WI38 (cell line): Measurements from ENCODE around the gene OR5K4.

ENCODE experiments used
- H3K4me3 ChIP-seq: 2 replicates; pipeline ENCODE4 v1.5.1; 2011; ENCODE audit warnings: low read depth, mild to moderate bottlenecking, control low read depth, low read length
- TF ChIP-seq, protein P1 (sequence below): IDR thresholded peaks from 2 replicates; pipeline ENCODE4 v1.5.1; 2012; ENCODE audit warnings: low read depth, mild to moderate bottlenecking, control low read depth, low read length

OR5K4 gene

DNA sequence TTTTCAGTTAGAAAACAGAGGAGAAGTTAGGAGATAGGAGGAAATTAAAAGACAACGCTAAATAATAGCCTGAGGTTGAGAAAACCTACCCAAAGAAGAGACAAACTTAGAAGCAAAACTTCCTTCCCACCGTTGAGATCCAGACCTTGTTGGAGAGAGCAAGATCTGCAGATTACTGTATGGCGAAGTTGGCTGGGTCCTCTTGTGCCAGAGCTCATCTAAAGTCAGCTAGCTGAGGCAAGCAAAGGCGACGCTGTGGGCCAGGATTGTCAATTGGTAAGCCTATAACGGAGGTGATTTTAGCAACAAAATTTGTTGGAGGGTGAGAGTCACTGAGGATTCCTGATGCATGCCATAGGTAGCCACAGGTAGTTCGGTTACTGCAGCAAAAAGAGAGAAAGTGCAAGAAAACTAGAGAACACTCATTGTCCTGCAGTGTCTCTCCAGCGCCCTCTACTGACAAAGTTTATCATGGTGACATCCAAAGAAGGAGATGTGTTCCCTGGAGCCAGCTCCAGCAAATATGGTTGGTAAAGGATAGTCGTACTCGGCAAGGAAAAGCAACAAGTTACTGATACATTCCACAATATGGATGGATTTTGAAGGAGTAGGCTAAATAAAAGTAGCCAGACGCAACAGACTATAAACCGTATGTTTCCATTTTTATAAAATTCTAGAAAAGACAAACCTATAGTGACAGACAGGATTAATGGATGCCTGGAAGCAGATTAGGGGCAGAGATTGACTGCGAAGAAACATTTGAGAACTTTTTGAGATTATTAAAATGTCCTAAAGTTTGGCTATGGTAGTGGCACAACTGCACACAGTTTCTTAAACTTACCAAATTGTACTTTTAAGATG lies 9.8 kb upstream of the OR5K4 start:
- TF ChIP-seq, protein P1, sequence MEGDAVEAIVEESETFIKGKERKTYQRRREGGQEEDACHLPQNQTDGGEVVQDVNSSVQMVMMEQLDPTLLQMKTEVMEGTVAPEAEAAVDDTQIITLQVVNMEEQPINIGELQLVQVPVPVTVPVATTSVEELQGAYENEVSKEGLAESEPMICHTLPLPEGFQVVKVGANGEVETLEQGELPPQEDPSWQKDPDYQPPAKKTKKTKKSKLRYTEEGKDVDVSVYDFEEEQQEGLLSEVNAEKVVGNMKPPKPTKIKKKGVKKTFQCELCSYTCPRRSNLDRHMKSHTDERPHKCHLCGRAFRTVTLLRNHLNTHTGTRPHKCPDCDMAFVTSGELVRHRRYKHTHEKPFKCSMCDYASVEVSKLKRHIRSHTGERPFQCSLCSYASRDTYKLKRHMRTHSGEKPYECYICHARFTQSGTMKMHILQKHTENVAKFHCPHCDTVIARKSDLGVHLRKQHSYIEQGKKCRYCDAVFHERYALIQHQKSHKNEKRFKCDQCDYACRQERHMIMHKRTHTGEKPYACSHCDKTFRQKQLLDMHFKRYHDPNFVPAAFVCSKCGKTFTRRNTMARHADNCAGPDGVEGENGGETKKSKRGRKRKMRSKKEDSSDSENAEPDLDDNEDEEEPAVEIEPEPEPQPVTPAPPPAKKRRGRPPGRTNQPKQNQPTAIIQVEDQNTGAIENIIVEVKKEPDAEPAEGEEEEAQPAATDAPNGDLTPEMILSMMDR: peak; percentile 50
- H3K4me3 ChIP-seq: no peak overlapping the region

DNA sequence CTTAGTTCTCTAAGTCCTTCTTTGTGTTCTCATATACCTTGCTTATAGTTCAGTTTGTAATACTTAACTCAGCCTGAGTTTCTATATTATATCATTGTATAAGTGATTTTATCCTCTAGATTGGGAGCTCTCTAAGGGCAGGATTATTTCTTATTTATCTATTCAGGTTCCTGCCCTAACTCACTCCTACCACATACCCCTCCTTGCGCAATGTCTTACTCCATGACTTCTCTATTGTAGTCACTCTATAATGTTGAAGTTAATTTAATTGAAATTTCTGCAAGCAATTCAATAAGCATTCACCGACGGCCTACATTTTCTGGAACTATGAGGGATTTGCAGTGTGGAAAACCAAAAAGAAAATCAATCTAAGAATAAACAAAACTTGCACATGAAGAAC lies 3.6 kb upstream of the OR5K4 start:
- TF ChIP-seq, protein P1: no peak

DNA sequence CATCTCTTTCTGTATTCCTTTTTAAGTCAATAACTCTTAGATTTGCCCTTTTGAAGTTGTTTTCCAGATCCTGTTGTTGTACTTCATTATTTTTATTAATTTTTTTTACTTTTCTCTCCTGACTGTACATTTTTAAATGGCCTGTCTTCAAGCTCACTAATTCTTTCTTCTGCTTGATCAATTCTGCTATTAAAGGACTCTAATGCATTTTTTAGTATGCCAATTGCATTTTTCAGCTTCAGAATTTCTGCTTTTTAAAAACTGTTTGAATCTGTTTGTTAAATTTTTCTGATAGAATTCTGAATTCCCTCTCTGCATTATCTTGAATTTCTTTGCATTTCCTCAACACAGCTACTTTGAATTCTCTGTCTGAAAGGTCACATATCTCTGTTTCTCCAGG lies 5.6 kb downstream of the OR5K4 start:
- TF ChIP-seq, protein P1: no peak
- no peak overlapping the region for H3K4me3 ChIP-seq

More for the DNA sequence above, 3.6 kb upstream of the OR5K4 start:
- H3K4me3 ChIP-seq: no peak overlapping the region

DNA sequence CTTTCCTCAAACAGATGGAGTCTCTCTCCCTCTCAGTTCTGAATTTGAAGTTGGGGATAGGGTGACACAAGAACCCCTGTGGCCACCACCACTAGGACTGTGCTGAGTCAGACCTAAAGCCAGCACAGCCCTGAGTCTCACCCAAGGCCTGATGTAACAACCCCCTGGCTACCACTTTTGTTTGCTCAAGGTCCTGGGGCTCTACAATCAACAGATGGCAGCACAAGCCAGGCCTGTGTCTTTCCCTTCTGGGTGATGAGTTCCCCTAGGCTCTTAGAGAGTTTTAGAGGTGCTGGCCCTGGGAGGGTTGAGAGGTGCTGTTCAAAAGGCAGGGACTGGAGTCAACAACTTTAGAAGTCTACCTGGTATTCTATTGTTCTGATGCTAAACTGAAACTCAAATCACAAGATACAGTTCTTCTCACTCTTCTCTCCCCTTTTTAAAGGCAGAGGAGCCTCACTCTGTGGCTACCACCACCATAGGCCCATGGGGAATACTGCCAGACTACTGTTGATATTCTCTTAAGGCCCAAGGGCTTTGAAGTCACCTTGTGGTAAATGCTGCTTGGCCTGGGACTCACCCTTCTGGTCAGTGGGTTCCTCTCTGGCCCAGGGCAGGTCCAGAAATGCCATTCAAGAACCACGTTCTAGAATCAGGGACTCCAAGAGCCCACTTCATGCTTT lies 6.5 kb downstream of the OR5K4 start:
- no peak overlapping the region for H3K4me3 ChIP-seq
- TF ChIP-seq, protein P1: no peak

DNA sequence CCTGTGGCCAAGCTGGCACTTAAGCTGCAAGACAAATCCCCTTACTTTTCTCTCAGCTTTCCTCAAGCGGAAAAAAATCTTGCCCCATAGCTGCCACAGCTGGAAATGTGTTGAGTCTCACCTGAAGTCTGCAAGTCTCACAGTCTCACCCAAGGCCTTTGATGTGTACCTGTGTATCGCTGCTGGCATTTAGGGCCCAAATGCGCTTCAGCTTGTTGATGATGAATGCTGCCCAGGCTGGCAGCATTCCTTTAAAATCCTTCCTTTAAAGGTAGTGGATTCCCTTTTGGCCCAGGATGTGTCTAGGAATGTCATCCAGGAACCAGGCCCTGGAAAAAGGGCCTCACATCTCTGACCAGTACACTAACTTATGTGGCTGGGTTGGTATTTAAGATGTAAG lies 7.0 kb downstream of the OR5K4 start:
- no peak overlapping the region for H3K4me3 ChIP-seq
- TF ChIP-seq, protein P1: no peak

DNA sequence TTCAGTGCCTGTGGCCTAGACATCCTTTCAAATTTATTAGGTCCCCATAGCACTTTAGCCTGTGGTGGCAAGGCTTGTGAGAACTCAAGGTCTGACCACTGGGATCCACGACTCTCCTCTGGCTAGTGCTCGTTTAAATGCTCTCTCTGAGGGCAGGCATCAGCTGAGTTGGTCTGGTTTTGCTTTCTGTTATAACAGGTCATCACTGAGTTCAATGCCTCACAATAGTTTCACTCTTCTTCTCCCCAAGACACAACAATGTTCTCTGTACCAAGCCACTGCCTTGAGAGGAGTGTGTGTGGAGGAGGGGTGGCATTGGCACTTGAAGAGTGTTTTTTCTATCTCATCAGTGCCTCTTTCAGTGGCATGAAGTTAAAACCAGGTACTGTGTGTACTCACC lies 7.6 kb downstream of the OR5K4 start:
- no peak overlapping the region for H3K4me3 ChIP-seq
- TF ChIP-seq, protein P1: no peak
